SK-N-SH (cell line): Measurements from ENCODE around the gene C1QTNF8. TPM values are rescaled to one million over a fixed set of nuclear protein-coding genes. Genes with fewer than 3 reads are reported as not detected.

ENCODE experiments used
- CTCF ChIA-PET: fragments of 300-600, 350-600 bp; formaldehyde crosslinking; extraction: SDS; loops from one replicate; lab custom pipeline; 2021; lab: Yijun Ruan, JAX
- POLR2A ChIA-PET: fragments of 350-600 bp; sonication (Branson Sonifier 250); formaldehyde crosslinking; extraction: SDS; loops from one replicate; lab custom pipeline; 2020; ENCODE audit warnings: antibody characterized with exemption, inconsistent platforms; lab: Yijun Ruan, JAX
- DNase-seq: peaks from one replicate; pipeline ENCODE4 v3.0.0; 2012
- H2AFZ ChIP-seq: fragments of 200-600 bp; sonication (generic); 2 replicates; pipeline ENCODE4 v1.8.1; 2016; ENCODE audit warnings: antibody characterized with exemption, mild to moderate bottlenecking, low read depth
- H3F3A ChIP-seq: fragments of 200-600 bp; sonication (generic); replicated peaks from 2 replicates; pipeline ENCODE3; 2016; ENCODE audit warnings: antibody characterized with exemption, mild to moderate bottlenecking; ENCODE audit not compliant: insufficient read depth
- H3K27ac ChIP-seq, 2 experiments: fragments of 200-500 bp in 1 of 2; fragments of 200-600 bp in 1 of 2; sonication (Bioruptor generic) in 1 of 2; sonication (generic), shearing (Covaris generic) in 1 of 2; 2 replicates each; pipeline versions ENCODE4 v1.5.1 to v1.6.1; 2014 to 2016; ENCODE audit warnings: low read depth in 2 of 2, inconsistent platforms in 1 of 2, low read length in 1 of 2, mild to moderate bottlenecking in 1 of 2, mixed read lengths in 1 of 2
- H3K27me3 ChIP-seq: fragments of 200-600 bp; sonication (generic), shearing (Covaris generic); 2 replicates; pipeline ENCODE4 v1.6.1; 2016; ENCODE audit warnings: mixed run types; ENCODE audit not compliant: insufficient read depth
- H3K36me3 ChIP-seq, 2 experiments: fragments of 200-500 bp in 1 of 2; fragments of 200-600 bp in 1 of 2; sonication (Bioruptor generic) in 1 of 2; sonication (generic) in 1 of 2; replicated peaks in 1 of 2; 2 replicates each; pipeline versions ENCODE3 to v1.5.1; 2014 to 2016; ENCODE audit warnings: low read length in 1 of 2, mild to moderate bottlenecking in 1 of 2; ENCODE audit not compliant: insufficient read depth in 2 of 2, control insufficient read depth in 1 of 2
- H3K4me1 ChIP-seq, 2 experiments: fragments of 200-500 bp in 1 of 2; fragments of 200-600 bp in 1 of 2; sonication (Bioruptor generic) in 1 of 2; sonication (generic), shearing (Covaris generic) in 1 of 2; 2 replicates each; pipeline versions ENCODE4 v1.5.1 to v1.6.1; 2014 to 2016; ENCODE audit warnings: low read depth in 1 of 2, low read length in 1 of 2, mixed run types in 1 of 2; ENCODE audit not compliant: insufficient read depth in 2 of 2, control insufficient read depth in 1 of 2
- H3K4me2 ChIP-seq: fragments of 200-600 bp; sonication (generic), shearing (Covaris generic); 2 replicates; pipeline ENCODE4 v1.6.1; 2017; ENCODE audit warnings: mixed run types
- H3K4me3 ChIP-seq, 2 experiments: fragments of 200-500 bp in 1 of 2; fragments of 200-600 bp in 1 of 2; sonication (Bioruptor generic) in 1 of 2; sonication (generic), shearing (Covaris generic) in 1 of 2; 2 replicates each; pipeline versions ENCODE4 v1.5.1 to v1.8.1; 2014 to 2016; ENCODE audit warnings: low read depth in 2 of 2, inconsistent platforms in 1 of 2, low read length in 1 of 2, mild to moderate bottlenecking in 1 of 2, mixed read lengths in 1 of 2, moderate library complexity in 1 of 2
- H3K79me2 ChIP-seq: fragments of 200-600 bp; sonication (generic); 2 replicates; pipeline ENCODE4 v1.8.1; 2017; ENCODE audit warnings: mild to moderate bottlenecking; ENCODE audit not compliant: insufficient read depth
- H3K9ac ChIP-seq: fragments of 200-600 bp; sonication (generic); 2 replicates; pipeline ENCODE4 v1.6.1; 2017; ENCODE audit warnings: mixed run types
- H3K9me2 ChIP-seq: fragments of 200-600 bp; sonication (generic); 2 replicates; pipeline ENCODE4 v1.6.1; 2017; ENCODE audit warnings: mixed run types
- H3K9me3 ChIP-seq: fragments of 200-600 bp; sonication (generic); 2 replicates; pipeline ENCODE4 v1.6.1; 2017; ENCODE audit warnings: mixed run types, mild to moderate bottlenecking, moderate library complexity
- H4K20me1 ChIP-seq: fragments of 200-600 bp; sonication (generic); 2 replicates; pipeline ENCODE4 v1.6.1; 2017; ENCODE audit warnings: mild to moderate bottlenecking, mixed run types; ENCODE audit not compliant: insufficient read depth
- FOXM1 ChIP-seq: IDR thresholded peaks from 2 replicates; pipeline ENCODE4 v1.4.0; 2012; ENCODE audit warnings: low read depth, mild to moderate bottlenecking
- GABPA ChIP-seq: IDR thresholded peaks from 2 replicates; pipeline ENCODE4 v1.4.0; 2012; ENCODE audit warnings: low read depth, mild to moderate bottlenecking
- GATA2 ChIP-seq: sonication (generic); formaldehyde crosslinking; IDR thresholded peaks from 2 replicates; pipeline ENCODE4 v1.5.0; 2020; ENCODE audit warnings: mild to moderate bottlenecking, missing genetic modification reagents
- JUND ChIP-seq: IDR thresholded peaks from 2 replicates; pipeline ENCODE4 v1.4.0; 2012
- NRF1 ChIP-seq: IDR thresholded peaks from 2 replicates; pipeline ENCODE4 v1.6.1; 2012; ENCODE audit warnings: low read depth, mild to moderate bottlenecking, low read length
- RCOR1 ChIP-seq: fragments of 150-350 bp; IDR thresholded peaks from 2 replicates; pipeline ENCODE4 v1.6.1; 2017; ENCODE audit warnings: antibody characterized with exemption, low read length
- REST ChIP-seq: IDR thresholded peaks from 2 replicates; pipeline ENCODE4 v1.6.1; 2012; ENCODE audit warnings: mild to moderate bottlenecking, low read depth, low read length, moderate library complexity
- RFX5 ChIP-seq: IDR thresholded peaks from 2 replicates; pipeline ENCODE4 v1.6.1; 2012; ENCODE audit warnings: mild to moderate bottlenecking, improper control_type of control experiment, low read length
- TAF1 ChIP-seq: IDR thresholded peaks from 2 replicates; pipeline ENCODE4 v1.6.1; 2012; ENCODE audit warnings: low read depth, mild to moderate bottlenecking, low read length, moderate library complexity, borderline replicate concordance
- TCF12 ChIP-seq: IDR thresholded peaks from 2 replicates; pipeline ENCODE4 v1.4.0; 2012
- WGBS: methylation state at CpG from one replicate; pipeline ENCODE4 v1.1.6; 2017; ENCODE audit warnings: low lambda C conversion rate; 5-methylcytosine and 5-hydroxymethylcytosine counted together
- polyA plus RNA-seq, 3 experiments: library from polyadenylated mRNA; depleted of rRNA; stranded (reverse); fragments of >200 nt; gene quantifications; 2 replicates each; pipeline ENCODE4 v1.2.3, GENCODE V29; 2012
- TF ChIP-seq, protein P1 (sequence below): fragments of 150-350 bp; IDR thresholded peaks from 2 replicates; pipeline ENCODE4 v1.6.1; 2017; ENCODE audit warnings: antibody characterized with exemption, low read length, low read depth, borderline replicate concordance
- TF ChIP-seq, protein P2 (sequence below): IDR thresholded peaks from 2 replicates; pipeline ENCODE4; 2012
- TF ChIP-seq, protein P3 (sequence below): IDR thresholded peaks from 2 replicates; pipeline ENCODE4 v1.4.0; 2012; ENCODE audit warnings: low read depth, borderline replicate concordance
- TF ChIP-seq, protein P4 (sequence below): IDR thresholded peaks from 2 replicates; pipeline ENCODE4 v1.4.0; 2012; ENCODE audit warnings: low read depth

The C1QTNF8 gene
- polyA plus RNA-seq, 1 of the 3 experiments (the other 2 are of a cell fraction) = not detected

GRCh38 chr16:1053121-1053521 is 42.9 kb downstream of the C1QTNF8 start:
- Histone ChIP-seq H3K9ac (no peak overlapping the region), H3K36me3 (no peaks in the 10 kb centered on the region), H3K27me3 (peaks cover 25% of the 10 kb centered on the region; the same call in 1 of the 2 replicates), H3K79me2 (no peaks in the 10 kb centered on the region), H3K4me2 (no peak overlapping the region), H4K20me1 (no peaks in the 10 kb centered on the region), H3K9me3 (no peaks in the 10 kb centered on the region), H3K4me3 (no peak overlapping the region), H3K9me2 (no peaks in the 10 kb centered on the region), H3K27ac (no peak overlapping the region), H2AFZ (no peak overlapping the region), H3F3A (no peaks in the 10 kb centered on the region), H3K4me1 (no peaks in the 10 kb centered on the region; a peak in 1 of 4 replicates)
- ChIA-PET CTCF (interaction anchor here (0.7 to 1.3 kb wide), 2 partner anchors 50 to 232 kb away, joined by 3 read pairs; no protein-coding TSS in a partner anchor), POLR2A (no interaction called here)
- TF ChIP-seq, protein P1, sequence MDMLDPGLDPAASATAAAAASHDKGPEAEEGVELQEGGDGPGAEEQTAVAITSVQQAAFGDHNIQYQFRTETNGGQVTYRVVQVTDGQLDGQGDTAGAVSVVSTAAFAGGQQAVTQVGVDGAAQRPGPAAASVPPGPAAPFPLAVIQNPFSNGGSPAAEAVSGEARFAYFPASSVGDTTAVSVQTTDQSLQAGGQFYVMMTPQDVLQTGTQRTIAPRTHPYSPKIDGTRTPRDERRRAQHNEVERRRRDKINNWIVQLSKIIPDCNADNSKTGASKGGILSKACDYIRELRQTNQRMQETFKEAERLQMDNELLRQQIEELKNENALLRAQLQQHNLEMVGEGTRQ = no peak
- TF ChIP-seq, protein P2, sequence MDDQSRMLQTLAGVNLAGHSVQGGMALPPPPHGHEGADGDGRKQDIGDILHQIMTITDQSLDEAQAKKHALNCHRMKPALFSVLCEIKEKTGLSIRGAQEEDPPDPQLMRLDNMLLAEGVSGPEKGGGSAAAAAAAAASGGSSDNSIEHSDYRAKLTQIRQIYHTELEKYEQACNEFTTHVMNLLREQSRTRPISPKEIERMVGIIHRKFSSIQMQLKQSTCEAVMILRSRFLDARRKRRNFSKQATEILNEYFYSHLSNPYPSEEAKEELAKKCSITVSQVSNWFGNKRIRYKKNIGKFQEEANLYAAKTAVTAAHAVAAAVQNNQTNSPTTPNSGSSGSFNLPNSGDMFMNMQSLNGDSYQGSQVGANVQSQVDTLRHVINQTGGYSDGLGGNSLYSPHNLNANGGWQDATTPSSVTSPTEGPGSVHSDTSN = no peak
- TF ChIP-seq TCF12 (no peak), GATA2 (CRISPR knock-in tag) (no peak), RCOR1 (no peak), REST (no peak), TAF1 (no peak), GABPA (no peak), NRF1 (no peak), RFX5 (no peak), FOXM1 (no peak), JUND (no peak)
- TF ChIP-seq, protein P3, sequence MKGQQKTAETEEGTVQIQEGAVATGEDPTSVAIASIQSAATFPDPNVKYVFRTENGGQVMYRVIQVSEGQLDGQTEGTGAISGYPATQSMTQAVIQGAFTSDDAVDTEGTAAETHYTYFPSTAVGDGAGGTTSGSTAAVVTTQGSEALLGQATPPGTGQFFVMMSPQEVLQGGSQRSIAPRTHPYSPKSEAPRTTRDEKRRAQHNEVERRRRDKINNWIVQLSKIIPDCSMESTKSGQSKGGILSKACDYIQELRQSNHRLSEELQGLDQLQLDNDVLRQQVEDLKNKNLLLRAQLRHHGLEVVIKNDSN = no peak
- TF ChIP-seq, protein P4, sequence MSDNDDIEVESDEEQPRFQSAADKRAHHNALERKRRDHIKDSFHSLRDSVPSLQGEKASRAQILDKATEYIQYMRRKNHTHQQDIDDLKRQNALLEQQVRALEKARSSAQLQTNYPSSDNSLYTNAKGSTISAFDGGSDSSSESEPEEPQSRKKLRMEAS = no peak
- no peak for DNase-seq
- WGBS = 17% methylated on average over 9 of the region's 14 CpGs
